IMR-90 (cell line): ENCODE results near the gene PLEKHS1. TPM values are rescaled to one million over a fixed set of nuclear protein-coding genes. Genes with fewer than 3 reads are reported as not detected.

Experiments
- ATAC-seq: fragments of 200-7000 bp; cut with Tn5 transposase; 2 replicates; pipeline ENCODE4 v1.9.1; 2020; ENCODE audit warnings: low read depth, mild to moderate bottlenecking, moderate library complexity
- BruUV-seq: library from RNA; stranded (reverse); fragments of 400-500 nt; replicated peaks from 2 replicates; lab custom pipeline; 2021; lab: Mats Ljungman, UMichigan
- CTCF ChIA-PET: fragments of 300-600 bp; formaldehyde crosslinking; extraction: SDS; loops from one replicate; lab custom pipeline; 2021; ENCODE audit warnings: antibody characterized with exemption; lab: Yijun Ruan, JAX
- POLR2A ChIA-PET: fragments of 300-600 bp; sonication (Branson Sonifier 250); formaldehyde crosslinking; loops from one replicate; lab custom pipeline; 2022; ENCODE audit warnings: antibody characterized with exemption; ENCODE audit not compliant: unreplicated experiment; lab: Charles Lee
- DNase-seq: peaks from one replicate; pipeline ENCODE4 v3.0.0; 2013
- H2AFZ ChIP-seq: replicated peaks from 2 replicates; pipeline ENCODE3; 2013; ENCODE audit warnings: low read length, mild to moderate bottlenecking; ENCODE audit not compliant: poor library complexity
- H2AK5ac ChIP-seq: 2 replicates; pipeline ENCODE4 v1.6.1; 2013; ENCODE audit warnings: low read depth, low read length, inconsistent platforms
- H2AK9ac ChIP-seq: replicated peaks from 2 replicates; pipeline ENCODE3; 2013; ENCODE audit warnings: mild to moderate bottlenecking, low read depth, low read length, moderate library complexity; ENCODE audit not compliant: poor library complexity
- H2BK120ac ChIP-seq: 2 replicates; pipeline ENCODE4 v1.6.1; 2013; ENCODE audit warnings: low read depth, low read length, inconsistent platforms
- H2BK15ac ChIP-seq: 3 replicates; pipeline ENCODE4 v1.6.1; 2013; ENCODE audit warnings: low read depth, low read length, inconsistent platforms
- H2BK20ac ChIP-seq: 2 replicates; pipeline ENCODE4 v1.6.1; 2013; ENCODE audit warnings: low read depth, mild to moderate bottlenecking, inconsistent platforms, low read length, moderate library complexity
- H2BK5ac ChIP-seq: 2 replicates; pipeline ENCODE4 v1.6.1; 2013; ENCODE audit warnings: mild to moderate bottlenecking, low read depth, low read length, inconsistent platforms; ENCODE audit not compliant: poor library complexity, severe bottlenecking
- H3K14ac ChIP-seq: replicated peaks from 2 replicates; pipeline ENCODE4 v1.6.1; 2013; ENCODE audit warnings: low read depth, low read length, inconsistent platforms
- H3K18ac ChIP-seq: 2 replicates; pipeline ENCODE4 v1.6.1; 2013; ENCODE audit warnings: low read depth, low read length, control low read depth
- H3K23ac ChIP-seq: 2 replicates; pipeline ENCODE4 v1.6.1; 2013; ENCODE audit warnings: low read depth, low read length, inconsistent platforms
- H3K27ac ChIP-seq: 2 replicates; pipeline ENCODE4 v1.5.1; 2013; ENCODE audit warnings: mild to moderate bottlenecking, control low read depth, low read length; ENCODE audit not compliant: insufficient read depth
- H3K27me3 ChIP-seq: 2 replicates; pipeline ENCODE4 v1.6.1; 2013; ENCODE audit warnings: low read length; ENCODE audit not compliant: control insufficient read depth, insufficient read depth
- H3K36me3 ChIP-seq: 2 replicates; pipeline ENCODE4 v1.6.1; 2013; ENCODE audit warnings: low read length, mixed read lengths; ENCODE audit not compliant: control insufficient read depth, insufficient read depth
- H3K4ac ChIP-seq: 2 replicates; pipeline ENCODE4 v1.6.1; 2013; ENCODE audit warnings: low read depth, low read length, inconsistent platforms
- H3K4me1 ChIP-seq: 2 replicates; pipeline ENCODE4 v1.6.1; 2013; ENCODE audit warnings: low read length, mixed read lengths; ENCODE audit not compliant: control insufficient read depth, insufficient read depth
- H3K4me2 ChIP-seq: 2 replicates; pipeline ENCODE4 v1.6.1; 2013; ENCODE audit warnings: low read depth, mild to moderate bottlenecking, control low read depth, low read length, moderate library complexity
- H3K4me3 ChIP-seq: 2 replicates; pipeline ENCODE4 v1.5.1; 2013; ENCODE audit warnings: low read depth, mild to moderate bottlenecking, control low read depth, low read length, moderate library complexity; ENCODE audit not compliant: insufficient read depth
- H3K56ac ChIP-seq: 2 replicates; pipeline ENCODE4 v1.6.1; 2013; ENCODE audit warnings: low read length, inconsistent platforms; ENCODE audit not compliant: insufficient read depth; ENCODE audit errors: extremely low read depth
- H3K79me1 ChIP-seq, 2 experiments: 2 replicates each; pipeline ENCODE4 v1.6.1; 2013; ENCODE audit warnings: low read length in 2 of 2, inconsistent platforms in 1 of 2, low read depth in 1 of 2
- H3K9ac ChIP-seq: 2 replicates; pipeline ENCODE4 v1.6.1; 2013; ENCODE audit warnings: low read depth, low read length, control low read depth
- H3K9me1 ChIP-seq: 2 replicates; pipeline ENCODE4 v1.6.1; 2013; ENCODE audit warnings: low read length, inconsistent platforms; ENCODE audit not compliant: insufficient read depth
- H3K9me3 ChIP-seq: 2 replicates; pipeline ENCODE4 v1.6.1; 2013; ENCODE audit warnings: low read length; ENCODE audit not compliant: control insufficient read depth, insufficient read depth
- H4K20me1 ChIP-seq: 2 replicates; pipeline ENCODE4 v1.6.1; 2013; ENCODE audit warnings: low read length, inconsistent platforms; ENCODE audit not compliant: insufficient read depth
- H4K5ac ChIP-seq: 2 replicates; pipeline ENCODE4 v1.6.1; 2013; ENCODE audit warnings: mild to moderate bottlenecking, low read depth, low read length, control low read depth
- H4K8ac ChIP-seq, 2 experiments: 2 replicates each; pipeline ENCODE4 v1.6.1; 2013; ENCODE audit warnings: low read depth in 2 of 2, low read length in 2 of 2, control low read depth in 1 of 2, inconsistent platforms in 1 of 2
- H4K91ac ChIP-seq: 2 replicates; pipeline ENCODE4 v1.6.1; 2013; ENCODE audit warnings: low read depth, low read length, inconsistent platforms; ENCODE audit not compliant: insufficient read depth
- BHLHE40 ChIP-seq: fragments of 150-350 bp; IDR thresholded peaks from 2 replicates; pipeline ENCODE4 v1.6.1; 2016; ENCODE audit warnings: mild to moderate bottlenecking, low read depth, low read length
- CEBPB ChIP-seq: IDR thresholded peaks from 2 replicates; pipeline ENCODE4 v1.6.1; 2012; ENCODE audit warnings: low read depth, low read length, improper control_type of control experiment
- CHD1 ChIP-seq: IDR thresholded peaks from 2 replicates; pipeline ENCODE4 v1.6.1; 2012; ENCODE audit warnings: low read depth, low read length, improper control_type of control experiment
- FOS ChIP-seq: fragments of 150-350 bp; IDR thresholded peaks from 2 replicates; pipeline ENCODE4 v1.6.1; 2016; ENCODE audit warnings: low read depth, low read length
- MAFK ChIP-seq: IDR thresholded peaks from 2 replicates; pipeline ENCODE4 v1.6.1; 2012; ENCODE audit warnings: low read depth, low read length, improper control_type of control experiment
- MAZ ChIP-seq: IDR thresholded peaks from 2 replicates; pipeline ENCODE4 v1.6.1; 2012; ENCODE audit warnings: low read depth, mild to moderate bottlenecking, low read length, improper control_type of control experiment, moderate library complexity, borderline replicate concordance
- MXI1 ChIP-seq: IDR thresholded peaks from 2 replicates; pipeline ENCODE4 v1.6.1; 2012; ENCODE audit warnings: low read depth, mild to moderate bottlenecking, low read length, moderate library complexity, borderline replicate concordance
- NFE2L2 ChIP-seq: fragments of 150-350 bp; IDR thresholded peaks from 2 replicates; pipeline ENCODE4 v1.6.1; 2016; ENCODE audit warnings: low read depth, mild to moderate bottlenecking, low read length
- POLR2A ChIP-seq: IDR thresholded peaks from 2 replicates; pipeline ENCODE4 v1.6.1; 2012; ENCODE audit warnings: mild to moderate bottlenecking, low read depth, low read length
- RCOR1 ChIP-seq: IDR thresholded peaks from 2 replicates; pipeline ENCODE4 v1.6.1; 2012; ENCODE audit warnings: mild to moderate bottlenecking, low read length, improper control_type of control experiment; ENCODE audit not compliant: insufficient replicate concordance
- RFX5 ChIP-seq: IDR thresholded peaks from 2 replicates; pipeline ENCODE4 v1.8.0; 2012; ENCODE audit warnings: low read depth, mild to moderate bottlenecking, low read length, moderate library complexity
- SMC3 ChIP-seq: fragments of 150-350 bp; IDR thresholded peaks from 2 replicates; pipeline ENCODE4 v1.6.1; 2016; ENCODE audit warnings: low read depth, mild to moderate bottlenecking, antibody characterized with exemption, low read length, moderate library complexity
- WGBS, 2 experiments: methylation state at CpG; one replicate each; pipeline versions ENCODE4 v1.1.5 to v1.1.7; 2013; ENCODE audit warnings: missing lambda C conversion rate in 2 of 2; ENCODE audit not compliant: insufficient read length in 1 of 2; ENCODE audit errors: extremely low coverage in 2 of 2; 5-methylcytosine and 5-hydroxymethylcytosine counted together
- dilution Hi-C: fragments of 300-500 bp; cut with HindIII; formaldehyde crosslinking; loops from one replicate; pipeline ENCODE4 v1.14.3; 2018; ENCODE audit warnings: low sequenced_read_pairs; ENCODE audit not compliant: unreplicated experiment
- in situ Hi-C: fragments of 300-500 bp; cut with MboI; formaldehyde crosslinking; loops from 3 replicates; pipeline ENCODE4 v1.14.3; 2019; ENCODE audit warnings: low sequenced_read_pairs, inconsistent platforms, mixed read lengths
- intact Hi-C: fragments of 100-400 bp; cut with micrococcal nuclease; formaldehyde crosslinking; loops from 2 replicates; pipeline ENCODE4 v1.10.0; 2022
- polyA plus RNA-seq, 3 experiments: library from polyadenylated mRNA; depleted of rRNA; stranded (reverse); fragments of >200 nt; gene quantifications; 2 replicates each; pipeline ENCODE4 v1.2.3, GENCODE V29; 2012; ENCODE audit warnings: low replicate concordance in 1 of 3
- total RNA-seq: library from RNA; depleted of rRNA; stranded (reverse); fragments of >200 nt; gene quantifications from 2 replicates; pipeline ENCODE4 v1.2.3, GENCODE V29; 2012
- TF ChIP-seq, protein P1 (sequence below): fragments of 150-350 bp; IDR thresholded peaks from 2 replicates; pipeline ENCODE4 v1.6.1; 2017; ENCODE audit warnings: mild to moderate bottlenecking, antibody characterized with exemption, low read length, low read depth
- TF ChIP-seq, protein P2 (sequence below): conservative IDR thresholded peaks from 2 replicates; pipeline ENCODE4 v1.5.1; 2012; ENCODE audit warnings: mild to moderate bottlenecking, low read depth, low read length, improper control_type of control experiment
- TF ChIP-seq, protein P3 (sequence below): fragments of 150-350 bp; IDR thresholded peaks from 2 replicates; pipeline ENCODE4 v1.6.1; 2016; ENCODE audit warnings: low read depth, mild to moderate bottlenecking, low read length, moderate library complexity, borderline replicate concordance

The PLEKHS1 gene
- total and polyA plus RNA-seq, 2 of the 4 experiments (the other 2 are of a cell fraction), result not detected

DNA sequence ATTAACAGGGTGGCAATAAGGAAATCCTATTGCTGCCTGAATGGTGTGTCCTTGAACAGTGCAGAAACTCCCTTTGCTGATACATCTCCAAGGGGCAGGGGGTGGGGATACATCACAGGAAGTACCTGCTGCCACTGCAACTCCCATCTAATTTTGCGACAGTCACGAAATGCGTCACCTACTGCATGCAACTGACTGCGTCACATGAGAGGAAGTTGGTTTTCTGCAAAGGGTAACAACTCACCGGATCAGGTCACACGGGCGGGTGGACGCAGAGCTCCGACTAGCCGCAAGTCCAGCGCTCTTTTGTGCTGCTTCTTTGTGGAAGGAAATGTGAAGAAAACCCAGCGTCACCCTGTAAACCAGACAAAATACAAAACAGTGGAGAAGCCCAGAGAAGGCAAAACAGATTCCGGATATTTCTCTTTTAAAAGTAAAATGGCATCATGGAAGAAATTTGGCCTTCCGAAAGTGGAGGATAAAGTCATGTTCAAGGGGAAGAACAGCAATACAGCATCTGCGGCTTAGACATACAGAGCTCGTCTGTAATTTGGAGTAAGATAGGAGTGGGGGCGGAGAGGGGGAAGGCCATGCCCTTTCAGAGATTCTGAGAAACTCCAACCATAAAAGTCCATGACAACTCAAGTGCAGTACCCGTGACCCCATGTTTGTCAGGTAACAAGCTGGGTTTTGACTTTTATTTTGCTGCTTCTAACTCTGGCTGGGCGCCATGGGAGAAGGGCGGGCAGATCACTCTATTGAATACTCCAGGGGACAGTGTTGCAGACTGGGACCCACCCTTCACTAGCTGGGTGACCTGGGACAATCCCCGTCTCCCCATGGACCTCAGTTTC, 32.3 kb upstream of the PLEKHS1 start:
- Histone ChIP-seq H3K27me3 (no peaks in the 10 kb centered on the region), H4K20me1 (no peaks in the 10 kb centered on the region), H3K56ac (no peak overlapping the region), H3K18ac (no peak overlapping the region), H2AFZ (no peak overlapping the region), H3K4me3 (no peak overlapping the region), H2BK20ac (no peak overlapping the region), H4K8ac (no peak overlapping the region), H3K79me1 (peaks cover 0 to 7% of the 10 kb centered on the region in 2 experiments; a peak in 3 of 4 replicates), H4K91ac (no peak overlapping the region), H2BK5ac (no peak overlapping the region), H3K9ac (no peak overlapping the region), H3K9me1 (peaks cover 4% of the 10 kb centered on the region; the same call in 1 of the 2 replicates), H4K5ac (no peak overlapping the region), H3K4ac (no peak overlapping the region), H3K27ac (no peak overlapping the region), H2AK5ac (no peak overlapping the region), H3K4me1 (no peaks in the 10 kb centered on the region), H2AK9ac (no peak overlapping the region), H2BK15ac (no peak overlapping the region), H2BK120ac (no peak overlapping the region), H3K36me3 (peaks cover 20% of the 10 kb centered on the region), H3K4me2 (no peak overlapping the region), H3K14ac (no peak overlapping the region), H3K23ac (no peak overlapping the region), H3K9me3 (no peaks in the 10 kb centered on the region)
- DNase-seq (no peak), ATAC-seq (no peak)
- dilution Hi-C loops (no loop called here), intact Hi-C loops (no loop called here), in situ Hi-C loops (no loop called here)
- ChIA-PET CTCF (no interaction called here), POLR2A (no interaction called here)
- BruUV-seq, result no TSS peak
- WGBS, 2 experiments, result no CpG with 5 or more reads among the region's 21 CpGs
- no peak for TF ChIP-seq RCOR1
- TF ChIP-seq FOS, result no peak
- no peak for TF ChIP-seq RFX5
- TF ChIP-seq, protein P1, sequence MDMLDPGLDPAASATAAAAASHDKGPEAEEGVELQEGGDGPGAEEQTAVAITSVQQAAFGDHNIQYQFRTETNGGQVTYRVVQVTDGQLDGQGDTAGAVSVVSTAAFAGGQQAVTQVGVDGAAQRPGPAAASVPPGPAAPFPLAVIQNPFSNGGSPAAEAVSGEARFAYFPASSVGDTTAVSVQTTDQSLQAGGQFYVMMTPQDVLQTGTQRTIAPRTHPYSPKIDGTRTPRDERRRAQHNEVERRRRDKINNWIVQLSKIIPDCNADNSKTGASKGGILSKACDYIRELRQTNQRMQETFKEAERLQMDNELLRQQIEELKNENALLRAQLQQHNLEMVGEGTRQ, result no peak
- no peak for TF ChIP-seq POLR2A
- TF ChIP-seq, protein P2, sequence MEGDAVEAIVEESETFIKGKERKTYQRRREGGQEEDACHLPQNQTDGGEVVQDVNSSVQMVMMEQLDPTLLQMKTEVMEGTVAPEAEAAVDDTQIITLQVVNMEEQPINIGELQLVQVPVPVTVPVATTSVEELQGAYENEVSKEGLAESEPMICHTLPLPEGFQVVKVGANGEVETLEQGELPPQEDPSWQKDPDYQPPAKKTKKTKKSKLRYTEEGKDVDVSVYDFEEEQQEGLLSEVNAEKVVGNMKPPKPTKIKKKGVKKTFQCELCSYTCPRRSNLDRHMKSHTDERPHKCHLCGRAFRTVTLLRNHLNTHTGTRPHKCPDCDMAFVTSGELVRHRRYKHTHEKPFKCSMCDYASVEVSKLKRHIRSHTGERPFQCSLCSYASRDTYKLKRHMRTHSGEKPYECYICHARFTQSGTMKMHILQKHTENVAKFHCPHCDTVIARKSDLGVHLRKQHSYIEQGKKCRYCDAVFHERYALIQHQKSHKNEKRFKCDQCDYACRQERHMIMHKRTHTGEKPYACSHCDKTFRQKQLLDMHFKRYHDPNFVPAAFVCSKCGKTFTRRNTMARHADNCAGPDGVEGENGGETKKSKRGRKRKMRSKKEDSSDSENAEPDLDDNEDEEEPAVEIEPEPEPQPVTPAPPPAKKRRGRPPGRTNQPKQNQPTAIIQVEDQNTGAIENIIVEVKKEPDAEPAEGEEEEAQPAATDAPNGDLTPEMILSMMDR, result no peak
- no peak for TF ChIP-seq BHLHE40
- TF ChIP-seq MAFK, result no peak
- TF ChIP-seq NFE2L2, result no peak
- TF ChIP-seq MXI1, result no peak
- no peak for TF ChIP-seq CHD1
- TF ChIP-seq MAZ, result no peak
- no peak for TF ChIP-seq SMC3
- TF ChIP-seq, protein P3, sequence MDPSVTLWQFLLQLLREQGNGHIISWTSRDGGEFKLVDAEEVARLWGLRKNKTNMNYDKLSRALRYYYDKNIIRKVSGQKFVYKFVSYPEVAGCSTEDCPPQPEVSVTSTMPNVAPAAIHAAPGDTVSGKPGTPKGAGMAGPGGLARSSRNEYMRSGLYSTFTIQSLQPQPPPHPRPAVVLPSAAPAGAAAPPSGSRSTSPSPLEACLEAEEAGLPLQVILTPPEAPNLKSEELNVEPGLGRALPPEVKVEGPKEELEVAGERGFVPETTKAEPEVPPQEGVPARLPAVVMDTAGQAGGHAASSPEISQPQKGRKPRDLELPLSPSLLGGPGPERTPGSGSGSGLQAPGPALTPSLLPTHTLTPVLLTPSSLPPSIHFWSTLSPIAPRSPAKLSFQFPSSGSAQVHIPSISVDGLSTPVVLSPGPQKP, result no peak
- no peak for TF ChIP-seq CEBPB
